ENCODE results near the gene LAMTOR4. TPM values are rescaled to one million over a fixed set of nuclear protein-coding genes. Genes with fewer than 3 reads are reported as not detected.

LAMTOR4 gene
- total and polyA plus RNA-seq, 2 of the 13 experiments (the other 11 are each of a cell fraction or from before 2014, with no cell fraction given) = 115 to 118 TPM

DNA sequence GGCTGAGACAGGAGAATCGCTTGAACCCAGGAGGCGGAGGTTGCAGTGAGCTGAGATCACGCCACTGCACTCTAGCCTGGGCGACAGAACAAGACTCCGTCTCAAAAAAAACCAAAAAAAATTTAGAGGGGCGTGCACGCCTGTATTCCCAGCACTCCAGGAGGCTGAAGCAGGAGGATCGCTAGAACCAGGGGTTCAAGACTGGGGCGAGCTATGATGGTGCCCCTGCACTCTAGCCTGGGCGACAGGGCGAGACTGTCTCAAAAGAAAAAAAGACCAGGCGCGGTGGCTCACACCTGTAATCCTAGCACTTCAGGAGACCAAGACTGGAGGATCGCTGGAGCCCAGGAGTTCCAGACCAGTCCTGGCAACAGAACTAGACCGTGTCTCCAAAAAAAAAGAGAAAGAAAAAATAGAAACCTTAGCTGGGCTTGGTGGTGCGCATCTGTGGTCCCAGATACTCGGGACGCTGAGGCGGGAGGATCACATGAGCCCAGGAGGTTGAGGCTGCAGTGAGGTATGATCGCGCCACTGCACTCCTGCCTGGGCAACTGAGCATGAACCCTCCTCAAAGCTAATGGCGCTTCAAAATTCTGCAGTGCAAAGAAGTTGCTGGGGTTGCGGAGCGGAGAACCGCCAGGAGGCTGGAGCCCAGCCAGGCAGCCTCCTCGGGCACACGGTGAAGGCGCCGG, 22.3 kb upstream of the LAMTOR4 start (continued):
- TF ChIP-seq, protein P1, sequence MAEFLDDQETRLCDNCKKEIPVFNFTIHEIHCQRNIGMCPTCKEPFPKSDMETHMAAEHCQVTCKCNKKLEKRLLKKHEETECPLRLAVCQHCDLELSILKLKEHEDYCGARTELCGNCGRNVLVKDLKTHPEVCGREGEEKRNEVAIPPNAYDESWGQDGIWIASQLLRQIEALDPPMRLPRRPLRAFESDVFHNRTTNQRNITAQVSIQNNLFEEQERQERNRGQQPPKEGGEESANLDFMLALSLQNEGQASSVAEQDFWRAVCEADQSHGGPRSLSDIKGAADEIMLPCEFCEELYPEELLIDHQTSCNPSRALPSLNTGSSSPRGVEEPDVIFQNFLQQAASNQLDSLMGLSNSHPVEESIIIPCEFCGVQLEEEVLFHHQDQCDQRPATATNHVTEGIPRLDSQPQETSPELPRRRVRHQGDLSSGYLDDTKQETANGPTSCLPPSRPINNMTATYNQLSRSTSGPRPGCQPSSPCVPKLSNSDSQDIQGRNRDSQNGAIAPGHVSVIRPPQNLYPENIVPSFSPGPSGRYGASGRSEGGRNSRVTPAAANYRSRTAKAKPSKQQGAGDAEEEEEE (CRISPR knock-in tag; IDR thresholded peaks at IDR 0.05; ENCODE audit: borderline replicate concordance) = no peak
- TF ChIP-seq RBM22 (optimal IDR thresholded peaks at IDR 0.05; ENCODE audit: low read length) (peak; percentile 17), SP1 (IDR thresholded peaks at IDR 0.05) (no peak), SP1 (CRISPR knock-in tag; IDR thresholded peaks at IDR 0.05) (0 out of 2 replicates have a peak, but pooled peaks have one; percentile 8), HMG20B (CRISPR knock-in tag; conservative IDR thresholded peaks at IDR 0.05) (no peak)
- TF ChIP-seq, protein P2, sequence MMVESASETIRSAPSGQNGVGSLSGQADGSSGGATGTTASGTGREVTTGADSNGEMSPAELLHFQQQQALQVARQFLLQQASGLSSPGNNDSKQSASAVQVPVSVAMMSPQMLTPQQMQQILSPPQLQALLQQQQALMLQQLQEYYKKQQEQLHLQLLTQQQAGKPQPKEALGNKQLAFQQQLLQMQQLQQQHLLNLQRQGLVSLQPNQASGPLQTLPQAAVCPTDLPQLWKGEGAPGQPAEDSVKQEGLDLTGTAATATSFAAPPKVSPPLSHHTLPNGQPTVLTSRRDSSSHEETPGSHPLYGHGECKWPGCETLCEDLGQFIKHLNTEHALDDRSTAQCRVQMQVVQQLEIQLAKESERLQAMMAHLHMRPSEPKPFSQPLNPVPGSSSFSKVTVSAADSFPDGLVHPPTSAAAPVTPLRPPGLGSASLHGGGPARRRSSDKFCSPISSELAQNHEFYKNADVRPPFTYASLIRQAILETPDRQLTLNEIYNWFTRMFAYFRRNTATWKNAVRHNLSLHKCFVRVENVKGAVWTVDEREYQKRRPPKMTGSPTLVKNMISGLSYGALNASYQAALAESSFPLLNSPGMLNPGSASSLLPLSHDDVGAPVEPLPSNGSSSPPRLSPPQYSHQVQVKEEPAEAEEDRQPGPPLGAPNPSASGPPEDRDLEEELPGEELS (CRISPR knock-in tag; IDR thresholded peaks at IDR 0.05) = no peak
